Mesenchymal stem cell (in vitro differentiated cells and primary cell): ENCODE data around the gene FYB2.

ENCODE experiments used
- DNase-seq: peaks from one replicate; pipeline ENCODE4 v3.0.0-alpha.2; 2013
- H2AFZ ChIP-seq: one replicate; pipeline ENCODE4 v1.6.1; 2013; ENCODE audit warnings: low read depth, mild to moderate bottlenecking, control low read depth, inconsistent platforms, low read length, moderate library complexity
- H2AK5ac ChIP-seq: 2 replicates; pipeline ENCODE4 v1.6.1; 2013; ENCODE audit warnings: low read length, moderate library complexity, mild to moderate bottlenecking, inconsistent platforms; ENCODE audit not compliant: severe bottlenecking
- H2BK120ac ChIP-seq: one replicate; pipeline ENCODE4 v1.6.1; 2013; ENCODE audit warnings: low read depth, mild to moderate bottlenecking, inconsistent platforms, low read length, moderate library complexity
- H2BK12ac ChIP-seq, 2 experiments: one replicate each; pipeline ENCODE4 v1.6.1; 2013; ENCODE audit warnings: inconsistent platforms in 2 of 2, low read length in 2 of 2, mild to moderate bottlenecking in 2 of 2, moderate library complexity in 2 of 2, control low read depth in 1 of 2
- H2BK15ac ChIP-seq: one replicate; pipeline ENCODE4 v1.6.1; 2013; ENCODE audit warnings: mild to moderate bottlenecking, low read depth, inconsistent platforms; ENCODE audit not compliant: poor library complexity, severe bottlenecking
- H2BK5ac ChIP-seq: 2 replicates; pipeline ENCODE4 v1.6.1; 2013; ENCODE audit warnings: low read depth, mild to moderate bottlenecking, low read length, control low read depth, inconsistent platforms; ENCODE audit not compliant: poor library complexity, severe bottlenecking
- H3K14ac ChIP-seq, 2 experiments: one replicate each; pipeline ENCODE4 v1.6.1; 2013; ENCODE audit warnings: inconsistent platforms in 2 of 2, low read length in 2 of 2, control low read depth in 1 of 2, mild to moderate bottlenecking in 1 of 2, moderate library complexity in 1 of 2
- H3K18ac ChIP-seq, 2 experiments: one replicate each; pipeline ENCODE4 v1.6.1; 2013; ENCODE audit warnings: inconsistent platforms in 2 of 2, low read length in 2 of 2, control low read depth in 1 of 2, low read depth in 1 of 2, mild to moderate bottlenecking in 1 of 2
- H3K23ac ChIP-seq, 2 experiments: one replicate each; pipeline ENCODE4 v1.6.1; 2013; ENCODE audit warnings: inconsistent platforms in 2 of 2, low read length in 2 of 2, mild to moderate bottlenecking in 2 of 2, moderate library complexity in 2 of 2, control low read depth in 1 of 2
- H3K27ac ChIP-seq: 2 replicates; pipeline ENCODE4 v1.5.1; 2013; ENCODE audit warnings: mild to moderate bottlenecking, moderate library complexity, low read length, control low read depth, inconsistent platforms; ENCODE audit not compliant: poor library complexity, severe bottlenecking
- H3K27me3 ChIP-seq, 2 experiments: 2 replicates each; pipeline versions ENCODE4 v1.6.1 to v1.7.0; 2013; ENCODE audit warnings: low read length in 2 of 2, mild to moderate bottlenecking in 2 of 2, moderate library complexity in 2 of 2, control low read depth in 1 of 2, inconsistent platforms in 1 of 2; ENCODE audit not compliant: control insufficient read depth in 1 of 2, insufficient read depth in 1 of 2
- H3K36me3 ChIP-seq, 2 experiments: 2 replicates each; pipeline versions ENCODE4 v1.6.1 to v1.7.0; 2013; ENCODE audit warnings: low read length in 2 of 2, control low read depth in 1 of 2, inconsistent platforms in 1 of 2, low read depth in 1 of 2, mild to moderate bottlenecking in 1 of 2; ENCODE audit not compliant: insufficient read depth in 2 of 2, control insufficient read depth in 1 of 2
- H3K4ac ChIP-seq, 2 experiments: one replicate each; pipeline ENCODE4 v1.6.1; 2013; ENCODE audit warnings: inconsistent platforms in 2 of 2, low read length in 2 of 2, mild to moderate bottlenecking in 2 of 2, moderate library complexity in 2 of 2, control low read depth in 1 of 2, low read depth in 1 of 2
- H3K4me1 ChIP-seq: 2 replicates; pipeline ENCODE4 v1.6.1; 2013; ENCODE audit warnings: low read depth, low read length, control low read depth; ENCODE audit not compliant: control insufficient read depth, insufficient read depth
- H3K4me2 ChIP-seq: 2 replicates; pipeline ENCODE4 v1.6.1; 2013; ENCODE audit warnings: low read length, mild to moderate bottlenecking, inconsistent platforms; ENCODE audit not compliant: poor library complexity, severe bottlenecking
- H3K4me3 ChIP-seq, 2 experiments: 2 replicates each; pipeline versions ENCODE4 v1.5.1 to v1.7.0; 2013; ENCODE audit warnings: low read length in 2 of 2, mild to moderate bottlenecking in 2 of 2, control low read depth in 1 of 2, low read depth in 1 of 2; ENCODE audit not compliant: insufficient read depth in 1 of 2
- H3K79me1 ChIP-seq: replicated peaks from 2 replicates; pipeline ENCODE4 v1.6.1; 2013; ENCODE audit warnings: mild to moderate bottlenecking, control low read depth, low read length, inconsistent platforms; ENCODE audit not compliant: poor library complexity, severe bottlenecking
- H3K9ac ChIP-seq: 2 replicates; pipeline ENCODE4 v1.7.0; 2013; ENCODE audit warnings: mild to moderate bottlenecking, low read length, moderate library complexity
- H3K9me3 ChIP-seq: 2 replicates; pipeline ENCODE4 v1.7.0; 2013; ENCODE audit warnings: mild to moderate bottlenecking, low read length; ENCODE audit not compliant: control insufficient read depth
- H4K8ac ChIP-seq: one replicate; pipeline ENCODE4 v1.6.1; 2013; ENCODE audit warnings: inconsistent platforms, mild to moderate bottlenecking, low read length, moderate library complexity
- H4K91ac ChIP-seq: one replicate; pipeline ENCODE4 v1.6.1; 2013; ENCODE audit warnings: mild to moderate bottlenecking, low read length, inconsistent platforms
- WGBS: methylation state at CpG from one replicate; pipeline ENCODE4 v1.1.7; 2013; ENCODE audit warnings: mixed read lengths; 5-methylcytosine and 5-hydroxymethylcytosine counted together

The FYB2 gene

GRCh38 chr1:56855190-56855589 lies 36.0 kb upstream of the FYB2 start:
- Histone ChIP-seq H2BK120ac (no peak overlapping the region), H3K23ac (no peak overlapping the region), H2BK12ac (no peak overlapping the region), H4K91ac (no peak overlapping the region), H3K9ac (no peak overlapping the region), H2BK5ac (no peak overlapping the region), H3K4me1 (no peaks in the 10 kb centered on the region), H3K14ac (no peak overlapping the region), H2BK15ac (no peak overlapping the region), H4K8ac (no peak overlapping the region), H3K36me3 (no peaks in the 10 kb centered on the region), H3K4me2 (no peak overlapping the region), H3K9me3 (no peaks in the 10 kb centered on the region), H2AFZ (no peak overlapping the region), H3K79me1 (no peaks in the 10 kb centered on the region), H3K18ac (no peak overlapping the region), H3K4me3 (no peak overlapping the region), H3K27me3 (no peaks in the 10 kb centered on the region), H3K4ac (no peak overlapping the region), H2AK5ac (no peak overlapping the region), H3K27ac (no peak overlapping the region)
- WGBS = no CpG with 5 or more reads among the region's 1 CpG
- no peak for DNase-seq

- Histone ChIP-seq H3K79me1 (no peaks in the 10 kb centered on the region), H2BK120ac (no peak within 1 kb of the TSS), H3K4me2 (no peak within 1 kb of the TSS), H2BK15ac (no peak within 1 kb of the TSS), H3K18ac (no peak within 1 kb of the TSS), H4K91ac (no peak within 1 kb of the TSS), H3K4me1 (no peaks in the 10 kb centered on the region), H3K14ac (no peak within 1 kb of the TSS), H2BK12ac (no peak within 1 kb of the TSS), H3K4me3 (no peak within 1 kb of the TSS), H4K8ac (no peak within 1 kb of the TSS), H3K9me3 (no peaks in the 10 kb centered on the region), H3K27me3 (no peaks in the 10 kb centered on the region), H2AK5ac (no peak within 1 kb of the TSS), H3K4ac (no peak within 1 kb of the TSS), H2BK5ac (no peak within 1 kb of the TSS), H3K9ac (no peak within 1 kb of the TSS), H3K27ac (no peak within 1 kb of the TSS), H2AFZ (no peak within 1 kb of the TSS), H3K36me3 (no peaks in the 10 kb centered on the region), H3K23ac (no peak within 1 kb of the TSS)
- 85% methylated on average over 2 of the region's 3 CpGs for WGBS
- DNase-seq = no peak
Observed at GRCh38 chr1:56854521-56855099, 35.4 kb upstream of the FYB2 start, which contains the start of gene C8A. C8A (plus strand) TSS chr1:56854797; CDS start chr1:56854902, 105 bp downstream.

- no peak overlapping the region for H3K18ac ChIP-seq
- H2BK12ac ChIP-seq = no peak overlapping the region
- no peak overlapping the region for H3K4me3 ChIP-seq
- no peak overlapping the region for H2BK15ac ChIP-seq
- WGBS = 42% methylated on average over 1 of the region's 1 CpG
- no peak overlapping the region for H2AK5ac ChIP-seq
- no peak overlapping the region for H3K23ac ChIP-seq
- H3K14ac ChIP-seq = no peak overlapping the region
- H3K4me1 ChIP-seq = no peaks in the 10 kb centered on the region
- no peak overlapping the region for H2BK120ac ChIP-seq
- no peaks in the 10 kb centered on the region for H3K27me3 ChIP-seq
- H2AFZ ChIP-seq = no peak overlapping the region
- no peak overlapping the region for H2BK5ac ChIP-seq
- H3K9me3 ChIP-seq = no peaks in the 10 kb centered on the region
- H4K8ac ChIP-seq = no peak overlapping the region
- H3K4ac ChIP-seq = no peak overlapping the region
- no peak overlapping the region for H4K91ac ChIP-seq
- H3K4me2 ChIP-seq = no peak overlapping the region
- H3K27ac ChIP-seq = no peak overlapping the region
- no peaks in the 10 kb centered on the region for H3K36me3 ChIP-seq
- DNase-seq = no peak
- no peak overlapping the region for H3K9ac ChIP-seq
- H3K79me1 ChIP-seq = no peaks in the 10 kb centered on the region
Observed at GRCh38 chr1:56852476-56852875, 33.3 kb upstream of the FYB2 start.

GRCh38 chr1:56850922-56851321 lies 31.7 kb upstream of the FYB2 start:
- DNase-seq = no peak
- Histone ChIP-seq H3K36me3 (no peaks in the 10 kb centered on the region), H2BK12ac (no peak overlapping the region), H3K14ac (no peak overlapping the region), H3K27me3 (no peaks in the 10 kb centered on the region), H3K18ac (no peak overlapping the region), H4K91ac (no peak overlapping the region), H3K4me2 (no peak overlapping the region), H3K9me3 (no peaks in the 10 kb centered on the region), H3K9ac (no peak overlapping the region), H3K4me1 (no peaks in the 10 kb centered on the region), H2BK5ac (no peak overlapping the region), H2BK120ac (no peak overlapping the region), H2AFZ (no peak overlapping the region), H3K4ac (no peak overlapping the region), H2BK15ac (no peak overlapping the region), H3K79me1 (no peaks in the 10 kb centered on the region), H3K23ac (no peak overlapping the region), H3K4me3 (no peak overlapping the region), H4K8ac (no peak overlapping the region), H2AK5ac (no peak overlapping the region), H3K27ac (no peak overlapping the region)
- WGBS = 81% methylated on average over 5 of the region's 5 CpGs
